Suprapubic skin (tissue), 4 donors: Measurements from ENCODE around the gene FAM209B. TPM values are rescaled to one million over a fixed set of nuclear protein-coding genes. Genes with fewer than 3 reads are reported as not detected.
"Not testable (repeated sequence)": the region's sequence is repeated elsewhere in the genome, so short reads cannot be mapped to it uniquely, and the experiment has no call there.

Source experiments
- DNase-seq, 2 donors: peaks; one replicate each; pipeline ENCODE4 v3.0.0-alpha.2; 2019; ENCODE audit warnings: low spot score in 2 of 2
- H3K27ac ChIP-seq: fragments of 200-600 bp; sonication (generic); one replicate; pipeline ENCODE4 v1.5.1; 2019
- H3K27me3 ChIP-seq: fragments of 200-600 bp; sonication (generic); one replicate; pipeline ENCODE4 v1.5.1; 2019
- H3K36me3 ChIP-seq: fragments of 200-600 bp; sonication (generic); one replicate; pipeline ENCODE4 v1.5.1; 2019
- H3K4me1 ChIP-seq: fragments of 200-600 bp; sonication (generic); one replicate; pipeline ENCODE4 v1.5.1; 2019
- H3K4me3 ChIP-seq: fragments of 200-600 bp; sonication (generic); one replicate; pipeline ENCODE4 v1.5.1; 2019; ENCODE audit warnings: mild to moderate bottlenecking
- H3K9me3 ChIP-seq: fragments of 200-600 bp; sonication (generic); one replicate; pipeline ENCODE4 v1.5.1; 2019
- CTCF ChIP-seq, 2 donors: fragments of 200-600 bp in 1 of 2; fragments of 450-650 bp in 1 of 2; sonication (generic) in 1 of 2; IDR thresholded peaks; one replicate each; pipeline ENCODE4 v1.5.1; 2016 to 2019; ENCODE audit warnings: antibody characterized with exemption in 2 of 2, mild to moderate bottlenecking in 1 of 2, moderate library complexity in 1 of 2
- EP300 ChIP-seq: sonication (generic); formaldehyde crosslinking; IDR thresholded peaks from one replicate; pipeline ENCODE4 v1.6.1; 2017; ENCODE audit warnings: antibody characterized with exemption
- POLR2A ChIP-seq, 2 donors: fragments of 450-650 bp; IDR thresholded peaks; one replicate each; pipeline ENCODE4 v1.6.1; 2017; ENCODE audit warnings: antibody characterized with exemption in 2 of 2, mild to moderate bottlenecking in 2 of 2, moderate library complexity in 2 of 2
- POLR2AphosphoS5 ChIP-seq, 3 donors: sonication (generic); formaldehyde crosslinking; IDR thresholded peaks; one replicate each; pipeline ENCODE4 v1.6.1; 2017; ENCODE audit warnings: antibody characterized with exemption in 3 of 3
- WGBS: methylation state at CpG from one replicate; pipeline ENCODE4 v1.1.5; 2018; 5-methylcytosine and 5-hydroxymethylcytosine counted together
- total RNA-seq, 4 donors: library from RNA; depleted of rRNA; stranded (reverse); fragments of >200 nt; gene quantifications; one replicate each; pipeline ENCODE4 v1.1.0, GENCODE V29; 2016

The FAM209B gene
- total RNA-seq, 4 donors from 2014 or later = 2.5 TPM; not detected in 3

GRCh38 chr20:56520180-56520579 lies 12.9 kb upstream of the FAM209B start:
- Histone ChIP-seq H3K4me3 (no peak overlapping the region), H3K4me1 (no peaks in the 10 kb centered on the region), H3K9me3 (peaks cover 16% of the 10 kb centered on the region), H3K27ac (no peak overlapping the region), H3K27me3 (no peaks in the 10 kb centered on the region), H3K36me3 (peaks cover 58% of the 10 kb centered on the region)
- DNase-seq = peak; percentile 33 to 40
- no peak for TF ChIP-seq CTCF (IDR thresholded peaks at IDR 0.05)
- 100% methylated on average over 9 of the region's 10 CpGs for WGBS

- H3K4me3 ChIP-seq, H3K27ac ChIP-seq, H3K4me1 ChIP-seq, H3K27me3 ChIP-seq: not testable (repeated sequence)
- WGBS = 89% methylated on average over 13 of the region's 13 CpGs
- Histone ChIP-seq H3K9me3 (peaks cover 16% of the 10 kb centered on the region), H3K36me3 (peaks cover 53% of the 10 kb centered on the region)
- peak; percentile 2 to 21 for DNase-seq
Observed at GRCh38 chr20:56520746-56521354, 12.2 kb upstream of the FAM209B start.

- Histone ChIP-seq H3K27ac (no peak overlapping the region), H3K9me3 (peaks cover 16% of the 10 kb centered on the region), H3K4me3 (no peak overlapping the region), H3K27me3 (no peaks in the 10 kb centered on the region), H3K4me1 (no peaks in the 10 kb centered on the region), H3K36me3 (peaks cover 40% of the 10 kb centered on the region)
- 87% methylated on average over 6 of the region's 6 CpGs for WGBS
- TF ChIP-seq POLR2A (IDR thresholded peaks at IDR 0.05) = no peak
- TF ChIP-seq EP300 = no peak
- no peak for TF ChIP-seq CTCF (IDR thresholded peaks at IDR 0.05)
- no peak for TF ChIP-seq POLR2AphosphoS5 (IDR thresholded peaks at IDR 0.05)
- DNase-seq = peak in 1 of 2 donors; percentile 65
Observed at GRCh38 chr20:56522311-56522710, 10.7 kb upstream of the FAM209B start.

GRCh38 chr20:56524444-56524843 lies 8.6 kb upstream of the FAM209B start, which contains the start of gene FAM209A:
TSS of gene FAM209A (plus strand) at chr20:56524744. CDS start at chr20:56524809, 65 bp downstream.
- not testable (repeated sequence) for H3K27ac ChIP-seq, H3K27me3 ChIP-seq, DNase-seq, H3K4me1 ChIP-seq, H3K4me3 ChIP-seq
- 60% methylated on average over 3 of the region's 7 CpGs for WGBS
- peaks cover 18% of the 10 kb centered on the region for H3K36me3 ChIP-seq
- peaks cover 16% of the 10 kb centered on the region for H3K9me3 ChIP-seq

GRCh38 chr20:56527521-56527920 lies 5.5 kb upstream of the FAM209B start:
- Histone ChIP-seq H3K27ac (no peak overlapping the region), H3K27me3 (no peaks in the 10 kb centered on the region), H3K4me3 (no peak overlapping the region), H3K4me1 (no peaks in the 10 kb centered on the region), H3K36me3 (no peaks in the 10 kb centered on the region), H3K9me3 (no peaks in the 10 kb centered on the region)
- TF ChIP-seq POLR2A (IDR thresholded peaks at IDR 0.05) (no peak), CTCF (IDR thresholded peaks at IDR 0.05) (no peak), EP300 (no peak), POLR2AphosphoS5 (IDR thresholded peaks at IDR 0.05) (no peak)
- DNase-seq = no peak
- 90% methylated on average over 7 of the region's 7 CpGs for WGBS

- no peak overlapping the region for H3K4me3 ChIP-seq
Observed at GRCh38 chr20:56537997-56538396, 5.0 kb downstream of the FAM209B start.

More at GRCh38 chr20:56537997-56538396, 5.0 kb downstream of the FAM209B start:
- no peak for DNase-seq
- Histone ChIP-seq H3K36me3 (no peaks in the 10 kb centered on the region), H3K9me3 (no peaks in the 10 kb centered on the region), H3K27ac (no peak overlapping the region), H3K4me1 (no peaks in the 10 kb centered on the region), H3K27me3 (no peaks in the 10 kb centered on the region)
- 77% methylated on average over 3 of the region's 3 CpGs for WGBS
- no peak for TF ChIP-seq POLR2AphosphoS5 (IDR thresholded peaks at IDR 0.05)
- TF ChIP-seq EP300 = no peak
- TF ChIP-seq POLR2A (IDR thresholded peaks at IDR 0.05) = no peak
- no peak for TF ChIP-seq CTCF (IDR thresholded peaks at IDR 0.05)
